ENCODE data around the gene MRPL41.
"Not testable (repeated sequence)": the region's sequence is repeated elsewhere in the genome, so short reads cannot be mapped to it uniquely, and the experiment has no call there.

The MRPL41 gene

DNA sequence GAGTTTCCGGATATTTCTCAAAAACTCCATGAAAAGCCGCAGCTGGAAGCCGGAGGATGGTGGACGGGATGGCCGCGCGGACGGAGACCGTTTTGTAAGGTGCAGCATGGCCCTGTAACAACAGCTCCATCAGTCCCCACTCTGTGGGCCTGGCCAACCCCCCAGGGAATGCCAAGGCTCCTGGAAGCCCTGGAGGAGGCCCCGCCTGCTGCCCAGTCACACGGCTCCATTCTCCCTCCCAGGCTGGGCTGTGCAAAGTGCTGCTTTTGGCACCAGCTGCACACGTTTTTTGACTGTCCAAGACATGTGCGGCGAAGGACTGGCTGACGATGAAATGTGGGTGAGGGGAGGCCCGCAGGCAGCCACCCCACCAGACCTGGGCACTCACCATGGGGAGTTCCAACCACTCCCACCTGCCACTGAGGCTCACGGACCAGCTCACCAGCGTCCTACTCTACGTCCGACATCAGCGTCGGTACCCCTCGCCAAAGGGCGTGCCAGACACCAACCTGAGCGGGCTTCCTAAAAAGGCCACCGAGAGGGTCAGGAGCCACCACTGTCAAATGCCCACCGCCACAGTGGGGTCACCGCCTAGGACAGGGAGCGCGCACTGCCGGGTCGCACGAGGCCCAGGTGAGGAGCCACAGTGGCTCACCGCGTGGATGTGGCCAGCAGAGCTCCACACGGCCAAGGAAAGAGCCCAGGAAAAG lies 28.8 kb upstream of the MRPL41 start:
- DNase-seq: no peak

DNA sequence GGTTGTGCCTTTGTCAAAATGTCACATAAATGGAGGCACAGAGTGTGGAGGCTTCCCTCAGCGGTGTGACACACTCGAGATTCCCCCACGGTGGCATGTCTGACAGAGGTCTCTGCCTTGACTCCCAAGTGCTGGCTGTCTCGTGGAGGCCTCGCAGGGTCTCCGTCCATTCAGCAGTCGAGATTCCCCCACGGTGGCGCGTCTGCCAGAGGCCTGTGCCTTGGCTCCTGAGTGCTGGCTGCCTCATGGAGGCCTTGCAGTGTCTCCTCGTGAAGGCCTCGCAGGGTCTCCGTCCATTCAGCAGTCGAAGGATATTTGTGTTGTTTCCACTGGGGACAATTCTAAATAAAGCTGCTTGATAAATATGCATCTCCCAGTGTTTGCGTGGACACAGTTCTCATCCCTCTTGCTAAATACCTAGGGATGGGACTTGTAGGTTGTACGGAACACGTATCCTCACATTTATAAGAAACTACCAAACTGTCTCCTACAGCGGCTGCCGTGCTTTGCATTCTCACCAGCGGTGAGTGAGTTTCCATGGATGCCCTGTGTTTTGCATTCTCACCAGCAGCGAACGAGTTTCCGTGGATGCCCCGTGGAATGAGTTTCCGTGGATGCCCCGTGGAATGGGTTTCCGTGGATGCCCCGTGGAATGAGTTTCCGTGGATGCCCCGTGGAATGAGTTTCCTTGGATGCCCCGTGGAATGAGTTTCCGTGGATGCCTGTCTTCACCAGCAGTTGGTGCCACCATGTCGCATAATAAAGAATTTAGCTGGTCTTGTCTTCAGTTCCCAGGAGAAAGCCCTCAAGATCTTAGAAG lies 27.3 kb upstream of the MRPL41 start:
- no peak for DNase-seq

DNA sequence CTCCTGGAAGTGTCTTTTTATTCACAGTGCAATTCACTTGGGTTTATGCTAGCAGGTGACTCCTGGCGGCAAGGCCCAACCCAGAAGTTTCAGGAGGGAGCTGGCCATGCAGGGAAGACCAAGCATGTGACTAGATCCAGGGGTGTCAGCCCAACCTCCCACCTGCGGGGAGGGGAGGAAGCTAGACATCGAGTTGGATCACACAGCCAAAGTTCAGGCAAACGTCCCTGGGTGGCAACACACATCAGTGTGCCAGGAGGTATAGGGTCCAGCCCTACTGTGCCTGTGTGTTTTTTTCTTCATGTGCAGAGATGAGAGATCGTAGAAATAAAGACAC lies 26.7 kb upstream of the MRPL41 start:
- DNase-seq: no peak

DNA sequence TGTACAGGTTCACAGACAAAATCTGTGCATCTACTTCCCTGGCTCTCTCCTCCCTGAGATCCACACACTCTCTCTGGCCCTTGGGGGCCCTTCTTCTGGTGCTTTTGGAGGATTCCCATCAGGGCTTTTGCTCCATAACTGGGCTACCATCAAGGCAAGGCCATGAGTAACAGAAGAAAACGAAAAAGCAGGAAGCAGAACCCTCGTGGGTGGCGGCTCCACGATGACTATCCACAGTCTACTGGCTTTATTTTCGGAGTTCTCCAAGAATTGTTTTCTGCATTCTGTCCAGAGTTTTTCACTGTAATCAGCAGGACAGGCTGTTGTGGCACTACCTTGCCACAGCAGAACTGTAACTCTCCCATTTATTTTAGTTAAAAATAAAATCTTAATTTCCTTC lies 21.3 kb upstream of the MRPL41 start:
- DNase-seq: no peak

DNA sequence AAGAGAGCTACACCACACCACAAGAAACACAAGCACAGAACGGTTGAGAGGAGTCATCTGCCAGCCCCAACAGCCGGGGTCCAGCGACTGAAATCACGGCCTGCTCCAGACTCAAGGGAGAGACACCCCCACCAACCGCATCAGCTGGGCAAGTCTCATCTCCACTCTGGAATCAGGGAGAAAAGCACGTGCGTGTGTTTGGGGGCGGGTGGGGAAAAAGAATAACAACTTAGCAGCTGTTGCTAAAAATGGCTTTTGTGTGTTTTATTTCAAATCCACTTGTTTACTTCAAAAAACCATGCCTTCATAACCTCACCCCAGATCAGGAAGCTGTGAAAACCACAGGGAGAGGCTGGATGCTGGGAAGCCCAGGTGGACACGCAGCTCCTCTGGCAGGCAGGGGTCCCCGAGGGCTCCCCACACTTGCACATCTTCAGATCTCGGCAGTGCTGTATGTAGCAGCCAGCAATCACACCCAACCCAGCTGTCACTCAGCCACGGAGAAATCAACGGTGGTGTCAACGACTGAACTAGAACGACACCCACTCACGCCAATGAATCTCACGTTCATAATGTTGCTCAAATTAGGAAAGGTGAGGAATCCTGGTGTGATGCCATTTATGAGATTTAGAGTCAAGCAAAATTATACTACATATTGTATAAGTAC lies 20.4 kb upstream of the MRPL41 start:
- no peak for DNase-seq

DNA sequence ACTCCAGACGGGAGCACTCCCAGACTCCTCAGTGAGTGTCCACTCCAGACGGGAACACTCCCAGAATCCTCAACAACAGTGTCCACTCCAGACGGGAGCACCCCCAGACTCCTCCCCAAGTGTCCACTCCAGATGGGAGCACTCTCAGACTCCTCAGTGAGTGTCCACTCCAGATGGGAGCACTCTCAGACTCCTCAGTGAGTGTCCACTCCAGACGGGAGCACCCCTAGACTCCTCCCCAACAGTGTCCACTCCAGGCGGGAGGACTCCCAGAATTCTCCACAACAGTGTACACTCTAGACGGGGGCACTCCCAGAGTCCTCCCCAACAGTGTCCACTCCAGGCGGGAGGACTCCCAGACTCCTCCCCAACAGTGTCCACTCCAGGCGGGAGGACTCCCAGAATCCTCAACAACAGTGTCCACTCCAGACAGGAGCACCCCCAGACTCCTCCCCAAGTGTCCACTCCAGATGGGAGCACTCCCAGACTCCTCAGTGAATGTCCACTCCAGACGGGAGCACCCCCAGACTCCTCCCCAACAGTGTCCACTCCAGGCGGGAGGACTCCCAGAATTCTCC lies 18.7 kb upstream of the MRPL41 start:
- not testable (repeated sequence) for DNase-seq

DNA sequence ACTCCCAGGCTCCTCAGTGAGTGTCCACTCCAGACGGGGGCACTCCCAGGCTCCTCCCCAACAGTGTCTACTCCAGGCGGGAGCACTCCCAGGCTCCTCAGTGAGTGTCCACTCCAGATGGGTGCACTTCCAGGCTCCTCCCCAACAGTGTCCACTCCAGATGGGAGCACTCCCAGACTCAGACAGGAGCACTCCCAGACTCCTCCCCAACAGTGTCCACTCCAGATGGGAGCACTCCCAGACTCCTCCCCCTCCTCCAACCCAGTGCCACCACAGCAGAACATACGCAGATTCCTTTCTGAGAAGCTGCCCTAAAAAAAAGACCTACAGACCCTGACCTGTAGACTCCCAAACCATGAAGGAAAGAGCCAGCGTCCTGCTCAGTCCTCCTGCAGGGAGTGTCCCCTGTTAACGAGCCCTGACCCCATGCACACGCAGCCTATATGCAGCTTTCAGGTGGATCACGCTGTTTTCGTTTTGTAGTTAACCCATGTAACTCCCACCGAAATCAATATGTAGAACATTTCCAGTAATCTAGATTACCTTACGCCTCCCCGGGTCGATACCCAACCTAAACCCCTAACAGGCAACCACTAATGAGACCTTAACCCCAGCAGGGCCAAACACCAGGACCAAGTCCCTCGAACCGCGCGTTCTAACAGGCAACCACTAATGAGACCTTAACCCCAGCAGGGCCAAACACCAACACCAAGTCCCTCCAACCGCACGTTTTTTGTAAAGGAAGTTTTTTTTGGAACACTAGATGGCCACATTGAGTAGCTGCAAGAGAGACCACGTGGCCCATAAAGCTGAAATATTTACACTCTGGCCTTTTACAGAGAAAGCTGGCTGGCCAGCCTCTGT lies 17.2 kb upstream of the MRPL41 start:
- DNase-seq: peak; percentile 54

DNA sequence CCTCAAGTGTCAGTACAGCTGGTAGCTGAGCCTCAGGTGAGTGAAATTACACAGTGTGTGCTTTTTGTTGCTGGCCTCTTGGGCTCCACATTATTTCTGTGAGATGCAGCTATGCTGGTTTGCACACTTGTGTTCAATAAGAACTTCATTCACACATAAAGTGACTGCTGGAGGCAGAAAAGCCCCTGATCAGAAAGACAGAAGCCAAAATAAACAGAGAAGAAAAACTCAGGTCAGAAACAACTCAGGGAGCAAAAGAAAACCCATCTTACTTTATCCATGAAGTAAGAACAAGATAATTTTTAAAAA lies 16.6 kb upstream of the MRPL41 start:
- DNase-seq: no peak

DNA sequence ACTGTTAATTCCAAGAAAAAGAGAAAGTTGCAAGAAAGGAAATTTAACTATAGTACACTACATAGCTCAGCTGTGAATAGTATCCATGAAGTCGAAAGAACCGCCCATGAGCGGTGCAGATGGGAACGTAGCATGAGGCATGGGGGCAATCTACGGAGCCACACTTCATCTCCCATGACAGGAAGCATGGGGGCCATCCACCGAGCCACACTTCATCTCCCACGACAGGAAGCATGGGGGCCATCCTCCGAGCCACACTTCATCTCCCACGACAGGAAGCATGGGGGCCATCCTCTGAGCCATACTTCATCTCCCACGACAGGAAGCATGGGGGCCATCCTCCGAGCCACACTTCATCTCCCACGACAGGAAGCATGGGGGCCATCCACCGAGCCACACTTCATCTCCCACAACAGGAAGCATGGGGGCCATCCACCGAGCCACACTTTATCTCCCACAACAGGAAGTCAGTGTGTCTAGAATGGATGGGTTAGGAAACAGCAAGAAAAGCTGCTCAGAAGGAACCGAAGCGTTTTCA lies 15.0 kb upstream of the MRPL41 start:
- not testable (repeated sequence) for DNase-seq

DNA sequence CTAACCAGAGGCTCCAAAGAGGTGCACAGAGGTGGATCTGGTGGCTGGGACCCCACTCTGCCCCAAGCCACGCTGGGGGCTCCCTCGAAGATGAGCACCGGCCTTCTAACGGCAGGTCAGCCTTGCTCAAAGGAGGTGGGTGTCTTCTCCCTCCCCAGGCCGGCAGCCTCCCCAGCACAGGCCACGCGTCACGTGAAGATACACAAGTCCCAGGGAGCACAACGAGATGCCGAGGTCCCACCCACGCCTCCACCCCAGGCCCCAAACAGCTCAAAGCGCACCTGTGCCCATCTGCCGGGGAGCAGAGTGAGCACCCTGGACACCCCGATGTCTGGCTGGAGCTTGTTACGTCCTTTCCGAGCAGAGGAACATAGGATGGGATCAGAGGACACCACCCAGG lies 13.6 kb upstream of the MRPL41 start:
- DNase-seq: no peak

DNA sequence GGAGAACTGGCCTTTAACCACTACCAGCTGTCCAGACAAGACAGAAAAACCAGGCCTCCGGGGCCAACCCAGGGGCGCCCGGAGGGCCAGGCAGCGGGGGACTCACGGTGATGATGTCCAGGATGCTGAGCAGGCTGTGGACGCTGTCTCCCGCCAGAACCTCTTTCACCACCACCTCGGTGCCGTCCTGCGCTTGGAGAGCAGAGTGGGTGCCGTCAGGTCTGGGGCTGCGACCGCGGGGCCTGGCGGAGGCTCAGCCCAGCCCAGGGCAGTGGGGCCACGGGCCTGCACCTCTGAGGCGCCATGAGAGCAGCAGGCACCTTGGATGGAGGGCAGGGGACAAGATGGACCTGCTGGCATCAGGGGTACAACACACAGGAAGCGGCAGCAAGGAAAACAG lies 11.1 kb upstream of the MRPL41 start:
- DNase-seq: no peak

DNA sequence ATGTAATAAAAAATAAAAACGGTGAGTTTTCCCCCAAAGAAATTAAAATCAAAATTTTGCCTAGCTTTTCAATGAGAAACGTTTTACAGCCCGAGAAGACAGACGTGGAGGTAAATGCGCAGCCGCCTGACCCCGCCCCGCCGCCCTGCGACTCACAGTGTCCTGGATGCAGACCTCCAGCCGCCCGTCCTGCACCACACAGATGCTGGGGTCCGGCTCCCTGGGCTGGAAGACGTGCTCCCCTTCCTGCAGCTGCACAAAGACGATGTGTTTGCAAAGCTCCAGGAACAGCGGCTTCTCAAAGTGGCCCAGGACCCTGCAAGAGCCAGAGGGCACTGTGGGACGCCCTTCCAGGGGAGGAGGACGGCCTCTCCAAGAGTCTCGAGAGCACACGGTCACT lies 9.2 kb upstream of the MRPL41 start:
- DNase-seq: no peak

DNA sequence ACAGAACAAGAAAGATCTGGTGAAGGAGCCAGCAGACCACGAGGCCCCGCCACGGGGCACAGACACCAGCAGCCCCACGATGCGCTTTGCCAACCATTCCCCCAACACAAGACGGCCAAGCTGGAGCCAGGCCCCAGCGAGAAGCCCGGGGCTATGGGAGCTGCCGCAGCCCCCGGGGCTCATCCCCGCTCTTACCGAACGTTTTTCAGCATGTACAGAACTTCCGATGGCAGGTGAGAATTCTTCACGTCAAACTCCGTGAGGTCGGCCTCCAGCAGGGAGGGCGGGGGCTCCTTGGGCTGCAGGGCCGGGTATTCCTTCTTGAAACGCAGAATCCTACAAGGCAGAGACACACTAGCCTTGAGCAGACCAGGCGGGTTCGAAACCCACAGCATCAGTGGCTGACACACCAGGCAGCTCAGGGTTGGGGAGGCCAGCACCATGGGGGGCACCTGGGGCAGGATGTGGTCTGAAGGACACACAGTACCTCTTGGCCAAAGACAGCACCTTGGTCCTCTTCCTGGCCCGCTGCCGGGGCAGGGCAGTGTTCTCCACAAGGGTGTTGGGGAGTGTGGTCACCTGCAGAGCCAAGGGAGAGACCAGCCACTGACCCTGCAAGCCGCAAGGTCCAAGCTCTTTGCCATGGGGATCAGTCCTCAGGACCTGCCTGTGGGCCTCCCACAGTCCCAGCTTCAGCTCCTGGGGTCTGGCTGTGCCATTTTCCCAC lies 8.3 kb upstream of the MRPL41 start:
- no peak for DNase-seq

DNA sequence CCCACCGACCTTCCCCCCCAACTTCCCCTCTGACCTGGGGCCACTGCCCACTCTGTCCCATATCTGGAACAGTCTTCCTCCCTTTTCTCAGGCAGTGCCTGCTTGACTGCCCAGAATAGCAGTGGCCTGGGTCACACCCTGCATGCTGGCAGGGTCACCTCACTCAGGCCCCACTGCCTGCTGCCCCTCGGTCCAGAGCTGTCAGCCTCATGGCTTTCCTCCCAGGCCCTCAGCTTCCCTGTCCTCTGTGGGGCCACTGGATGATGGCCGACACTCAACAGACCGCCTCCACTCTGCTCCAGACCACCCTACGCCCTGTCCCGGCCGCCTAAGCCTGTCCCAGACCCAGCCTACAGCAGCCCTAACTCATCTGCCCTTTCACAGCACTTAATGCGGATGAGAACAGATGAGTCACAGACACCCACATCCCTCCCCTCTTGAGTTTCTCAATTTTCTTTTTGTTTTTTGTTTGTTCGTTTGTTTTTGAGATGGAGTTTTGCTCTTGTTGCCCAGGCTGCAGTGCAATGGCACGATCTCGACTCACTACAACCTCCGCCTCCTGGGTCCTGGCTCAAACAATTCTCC lies 7.4 kb upstream of the MRPL41 start:
- DNase-seq: no peak

DNA sequence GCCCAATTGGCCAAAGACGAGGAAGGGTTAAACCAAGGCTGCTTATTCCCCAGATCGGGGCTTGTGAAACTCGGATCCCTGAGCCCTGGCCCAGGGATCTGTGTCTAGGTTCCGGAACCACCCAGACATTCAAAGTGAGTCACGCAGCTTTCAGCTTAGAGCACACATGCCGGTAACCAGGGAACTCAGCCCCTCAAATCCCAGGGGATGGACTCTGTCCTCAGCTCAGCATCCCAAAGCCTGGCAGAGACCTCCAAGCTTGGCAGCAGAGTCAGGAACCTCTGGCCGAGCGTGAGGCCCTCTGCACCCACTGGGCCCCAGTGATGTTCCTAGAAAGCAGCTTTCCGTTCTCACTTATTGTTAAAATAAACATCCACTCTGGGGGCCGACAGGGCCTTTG lies 6.6 kb upstream of the MRPL41 start:
- DNase-seq: no peak

DNA sequence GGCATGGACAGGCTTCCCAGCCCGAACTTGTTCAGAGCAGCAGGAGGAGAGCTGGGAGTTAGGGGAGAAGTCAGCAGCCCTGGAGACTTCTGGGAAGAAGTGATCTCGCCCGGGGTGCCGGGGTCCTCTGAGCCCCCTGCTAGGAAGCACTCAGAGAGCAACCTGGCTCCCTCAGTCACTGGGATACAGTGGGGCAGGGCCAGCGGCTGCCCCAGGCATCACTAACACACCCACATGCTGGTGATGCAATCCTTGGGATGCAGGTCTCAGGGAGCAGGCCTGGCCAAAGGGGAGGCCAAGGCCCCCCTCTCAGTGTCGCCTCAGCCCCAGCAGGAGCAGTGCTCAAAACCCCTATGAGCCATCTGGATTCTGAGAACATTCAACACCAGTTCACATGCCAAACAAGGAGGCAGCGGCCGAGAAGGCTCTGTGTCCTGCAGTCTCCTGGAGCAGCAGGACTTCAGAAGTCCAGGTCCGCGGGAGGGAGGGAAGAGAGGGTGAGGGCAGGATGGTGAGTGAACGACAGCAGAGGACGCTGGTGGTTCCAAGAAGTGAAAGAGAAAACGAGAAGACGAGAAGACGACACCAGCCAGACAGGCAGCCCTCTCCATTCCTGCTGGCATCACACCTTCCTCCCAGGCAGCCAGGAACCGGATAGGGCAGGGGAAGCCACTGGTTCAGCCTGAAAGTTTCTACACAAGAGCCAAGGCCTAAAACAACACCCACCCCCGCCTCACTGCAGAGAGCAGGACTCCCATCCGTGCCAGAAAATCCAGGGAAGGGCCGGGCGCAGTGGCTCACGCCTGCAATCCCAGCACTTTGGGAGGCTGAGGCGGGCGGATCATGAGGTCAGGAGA lies 3.8 kb upstream of the MRPL41 start:
- DNase-seq: no peak

DNA sequence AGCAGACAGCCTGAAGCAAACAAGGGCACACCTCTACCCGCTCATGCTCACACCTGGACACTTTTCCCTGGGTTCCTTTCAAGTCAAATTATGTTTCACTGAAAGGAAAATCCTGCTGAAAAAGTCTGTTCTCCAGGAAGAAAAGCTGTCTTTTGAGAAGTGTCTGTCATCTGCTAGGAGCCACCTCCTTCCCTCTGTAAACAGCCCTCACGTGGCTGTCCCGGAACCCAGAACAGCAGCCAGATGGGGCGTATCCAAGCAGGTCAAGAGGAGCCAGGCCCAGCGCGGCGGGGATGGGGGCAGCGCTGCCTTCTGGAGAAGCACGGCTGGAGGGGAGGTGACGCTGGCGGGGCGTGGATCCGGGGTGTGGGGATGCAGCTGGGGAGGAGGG lies 1.5 kb upstream of the MRPL41 start, which contains the start of gene PNPLA7:
TSS of gene PNPLA7 (minus strand) at position 172 of the 391 bp plus-strand sequence. CDS start 205 bp downstream, outside the sequence.
- DNase-seq: peak; percentile 93

DNA sequence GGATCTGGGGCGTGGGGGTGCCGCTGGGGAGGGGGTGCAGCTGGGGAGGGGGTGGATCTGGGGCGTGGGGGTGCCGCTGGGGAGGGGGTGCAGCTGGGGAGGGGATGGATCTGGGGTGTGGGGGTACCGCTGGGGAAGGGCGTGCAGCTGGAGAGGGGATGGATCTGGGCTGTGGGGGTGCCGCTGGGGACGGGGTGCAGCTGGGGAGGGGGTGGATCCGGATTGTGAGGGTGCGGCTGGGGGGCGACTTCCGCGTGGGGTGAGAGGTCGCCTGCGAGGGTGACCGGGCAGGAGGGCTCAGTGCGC lies 768 bp upstream of the MRPL41 start:
- DNase-seq: not testable (repeated sequence)

DNA sequence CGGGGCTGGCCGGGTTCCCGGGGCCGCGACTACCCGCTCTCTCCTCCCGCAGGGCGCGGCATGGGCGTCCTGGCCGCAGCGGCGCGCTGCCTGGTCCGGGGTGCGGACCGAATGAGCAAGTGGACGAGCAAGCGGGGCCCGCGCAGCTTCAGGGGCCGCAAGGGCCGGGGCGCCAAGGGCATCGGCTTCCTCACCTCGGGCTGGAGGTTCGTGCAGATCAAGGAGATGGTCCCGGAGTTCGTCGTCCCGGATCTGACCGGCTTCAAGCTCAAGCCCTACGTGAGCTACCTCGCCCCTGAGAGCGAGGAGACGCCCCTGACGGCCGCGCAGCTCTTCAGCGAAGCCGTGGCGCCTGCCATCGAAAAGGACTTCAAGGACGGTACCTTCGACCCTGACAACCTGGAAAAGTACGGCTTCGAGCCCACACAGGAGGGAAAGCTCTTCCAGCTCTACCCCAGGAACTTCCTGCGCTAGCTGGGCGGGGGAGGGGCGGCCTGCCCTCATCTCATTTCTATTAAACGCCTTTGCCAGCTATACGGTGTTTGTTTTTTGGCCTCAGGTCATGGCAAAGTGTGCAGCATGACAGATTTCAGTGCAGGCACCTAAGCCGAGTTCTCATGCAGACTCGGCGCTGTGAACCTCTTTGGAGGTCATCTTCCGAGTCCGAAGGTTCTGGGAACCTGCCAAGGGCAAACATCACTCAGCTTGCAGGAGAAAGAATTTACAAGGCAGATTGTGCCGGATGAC lies 516 bp downstream of the MRPL41 start:
- DNase-seq: peak; percentile 21

DNA sequence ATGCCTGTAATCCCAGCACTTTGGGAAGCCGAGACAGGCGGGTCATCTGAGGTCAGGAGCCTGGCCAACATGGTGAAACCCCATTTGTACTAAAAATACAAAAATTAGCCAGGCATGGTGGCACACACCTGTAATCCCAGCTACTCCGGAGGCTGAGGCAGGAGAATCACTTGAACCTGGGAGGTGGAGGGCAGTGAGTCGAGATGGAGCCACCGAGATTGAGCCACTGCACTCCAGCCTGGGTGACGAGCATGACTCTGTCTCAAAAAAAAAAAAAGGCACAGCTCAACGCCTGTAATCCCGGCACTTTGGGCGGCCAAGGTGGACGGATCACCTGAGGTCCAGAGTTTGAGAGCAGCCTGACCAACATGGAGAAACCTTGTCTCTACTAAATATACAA lies 2.0 kb downstream of the MRPL41 start:
- not testable (repeated sequence) for DNase-seq

All from NCI-H2171 (cell line).